DMS79 treated with DMSO at 0.1 percent for 48 hours (cell line): ENCODE measurements around the gene ENTPD3.
A peak's percentile ranks its signal among the peaks of the same experiment; 100 is the strongest.
"Not testable (repeated sequence)": the region's sequence is repeated elsewhere in the genome, so short reads cannot be mapped to it uniquely, and the experiment has no call there.

Source experiments
- DNase-seq: peaks from one replicate; lab custom pipeline; 2025; lab: John Stamatoyannopoulos, UW

ENTPD3 gene

GRCh38 chr3:40461161-40461560 is 74.2 kb downstream of the ENTPD3 start:
- DNase-seq: no peak

GRCh38 chr3:40462838-40463237 is 75.9 kb downstream of the ENTPD3 start:
- not testable (repeated sequence) for DNase-seq

GRCh38 chr3:40463579-40463978 is 76.6 kb downstream of the ENTPD3 start:
- no peak for DNase-seq

GRCh38 chr3:40464339-40465110 is 77.5 kb downstream of the ENTPD3 start:
- no peak for DNase-seq

- DNase-seq: no peak
Observed at GRCh38 chr3:40465111-40465407, 78.1 kb downstream of the ENTPD3 start.

GRCh38 chr3:40465456-40465855 is 78.5 kb downstream of the ENTPD3 start:
- peak; percentile 2 for DNase-seq

- no peak for DNase-seq
Observed at GRCh38 chr3:40468018-40468417, 81.0 kb downstream of the ENTPD3 start.

- DNase-seq: no peak
Observed at GRCh38 chr3:40470701-40471100, 83.7 kb downstream of the ENTPD3 start.

- DNase-seq: peak; percentile 38
Observed at GRCh38 chr3:40476478-40477470, 89.8 kb downstream of the ENTPD3 start, which contains the start of gene ZNF619. ZNF619 (plus strand) TSS chr3:40477122; CDS start chr3:40477980, 858 bp downstream.

- DNase-seq: no peak
Observed at GRCh38 chr3:40477666-40478065, 90.7 kb downstream of the ENTPD3 start.
